Gastrocnemius medialis (tissue), 4 donors: ENCODE measurements around the gene SPACA6. TPM values are rescaled to one million over a fixed set of nuclear protein-coding genes. Genes with fewer than 3 reads are reported as not detected.

Experiments used
- ATAC-seq, 2 donors: fragments of 150-250 bp; one replicate each; pipeline ENCODE4 v1.9.1; 2016
- DNase-seq, 2 donors: peaks; one replicate each; pipeline ENCODE4 v3.0.0-alpha.2; 2019
- H3K27ac ChIP-seq, 4 donors: fragments of 200-600 bp; sonication (generic); 1 replicate in 1 of 4; 2 replicates in 3 of 4; pipeline ENCODE4 v1.5.1; 2016 to 2018; ENCODE audit warnings: mild to moderate bottlenecking in 2 of 4, moderate library complexity in 1 of 4
- H3K27me3 ChIP-seq, 3 donors: fragments of 200-600 bp; sonication (generic) in 2 of 3; 1 replicate in 1 of 3; 2 replicates in 2 of 3; pipeline versions ENCODE4 v1.5.1 to v1.6.0; 2016 to 2019; ENCODE audit warnings: mild to moderate bottlenecking in 1 of 3, moderate library complexity in 1 of 3
- H3K36me3 ChIP-seq, 2 donors: fragments of 200-600 bp; sonication (generic) in 1 of 2; one replicate each; pipeline ENCODE4 v1.5.1; 2017 to 2018
- H3K4me1 ChIP-seq, 2 donors: fragments of 200-600 bp; sonication (generic) in 1 of 2; one replicate each; pipeline ENCODE4 v1.5.1; 2016 to 2017; ENCODE audit warnings: mild to moderate bottlenecking in 2 of 2
- H3K4me3 ChIP-seq, 4 donors: fragments of 200-600 bp; sonication (generic) in 3 of 4; 1 replicate in 1 of 4; 2 replicates in 3 of 4; pipeline ENCODE4 v1.5.1; 2016 to 2019; ENCODE audit warnings: mild to moderate bottlenecking in 2 of 4
- H3K9me3 ChIP-seq, 3 donors: fragments of 200-600 bp; sonication (generic) in 2 of 3; 1 replicate in 1 of 3; 2 replicates in 2 of 3; pipeline ENCODE4 v1.5.1; 2016 to 2019
- POLR2A ChIP-seq, 2 donors: fragments of 450-650 bp; IDR thresholded peaks; one replicate each; pipeline ENCODE4 v1.6.1; 2017; ENCODE audit warnings: antibody characterized with exemption in 2 of 2, mild to moderate bottlenecking in 2 of 2, moderate library complexity in 2 of 2
- in situ Hi-C, 4 donors: fragments of 200-750 bp; cut with MboI; loops; one replicate each; pipeline versions ENCODE4 v1.15.0 to v1.8.0; 2017; ENCODE audit warnings: low sequenced_read_pairs in 4 of 4
- intact Hi-C: fragments of 100-400 bp; cut with DNase I; formaldehyde crosslinking; loops from one replicate; pipeline ENCODE4 v1.15.1; 2023; ENCODE audit warnings: low total_unique reads
- total RNA-seq, 4 donors: library from RNA; depleted of rRNA; stranded (reverse); fragments of >200 nt; gene quantifications; one replicate each; pipeline versions ENCODE4 v1.1.0 to v1.2.3, GENCODE V29; 2016
- TF ChIP-seq, protein P1 (sequence below), 5 experiments: fragments of 450-650 bp in 3 of 5; fragments of 200-600 bp in 2 of 5; sonication (generic) in 2 of 5; IDR thresholded peaks in 4 of 5; conservative IDR thresholded peaks in 1 of 5; 1 replicate in 4 of 5; 2 replicates in 1 of 5; pipeline ENCODE4 v1.5.1; 2016 to 2019; ENCODE audit warnings: antibody characterized with exemption in 5 of 5, mild to moderate bottlenecking in 3 of 5, moderate library complexity in 3 of 5

SPACA6 gene
- total RNA-seq, 4 donors from 2014 or later: 0.64 to 0.94 (median 0.71) TPM; not detected in 1

DNA sequence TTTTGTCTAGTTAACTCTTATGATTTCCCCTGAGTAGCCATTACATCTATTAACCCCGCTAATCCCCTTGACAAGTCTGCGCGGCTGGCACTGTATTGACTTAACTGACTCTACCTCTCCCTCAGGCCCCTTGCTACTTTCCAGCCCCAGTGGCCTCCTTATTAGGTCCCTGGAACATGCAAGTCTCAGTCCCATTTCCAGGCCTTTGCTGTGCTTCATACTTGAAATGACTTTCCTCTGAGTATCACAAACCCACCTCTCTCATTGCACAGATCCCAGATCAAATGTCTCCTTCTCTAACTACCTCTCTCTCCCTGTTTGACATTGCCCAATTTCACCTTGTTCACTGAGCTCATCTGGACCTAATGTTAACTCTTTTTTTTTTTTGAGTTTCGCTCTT lies 13.2 kb downstream of the SPACA6 start:
- TF ChIP-seq POLR2A (IDR thresholded peaks at IDR 0.05): no peak
- TF ChIP-seq, protein P1, sequence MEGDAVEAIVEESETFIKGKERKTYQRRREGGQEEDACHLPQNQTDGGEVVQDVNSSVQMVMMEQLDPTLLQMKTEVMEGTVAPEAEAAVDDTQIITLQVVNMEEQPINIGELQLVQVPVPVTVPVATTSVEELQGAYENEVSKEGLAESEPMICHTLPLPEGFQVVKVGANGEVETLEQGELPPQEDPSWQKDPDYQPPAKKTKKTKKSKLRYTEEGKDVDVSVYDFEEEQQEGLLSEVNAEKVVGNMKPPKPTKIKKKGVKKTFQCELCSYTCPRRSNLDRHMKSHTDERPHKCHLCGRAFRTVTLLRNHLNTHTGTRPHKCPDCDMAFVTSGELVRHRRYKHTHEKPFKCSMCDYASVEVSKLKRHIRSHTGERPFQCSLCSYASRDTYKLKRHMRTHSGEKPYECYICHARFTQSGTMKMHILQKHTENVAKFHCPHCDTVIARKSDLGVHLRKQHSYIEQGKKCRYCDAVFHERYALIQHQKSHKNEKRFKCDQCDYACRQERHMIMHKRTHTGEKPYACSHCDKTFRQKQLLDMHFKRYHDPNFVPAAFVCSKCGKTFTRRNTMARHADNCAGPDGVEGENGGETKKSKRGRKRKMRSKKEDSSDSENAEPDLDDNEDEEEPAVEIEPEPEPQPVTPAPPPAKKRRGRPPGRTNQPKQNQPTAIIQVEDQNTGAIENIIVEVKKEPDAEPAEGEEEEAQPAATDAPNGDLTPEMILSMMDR (IDR thresholded peaks at IDR 0.05 in 4 of 5, conservative IDR thresholded peaks at IDR 0.05 in 1 of 5): no peak
- intact Hi-C loops: loop anchor here (10.0 kb wide), 1 partner anchor 319 kb away; the partner anchor contains the start of gene ZNF614
- ATAC-seq: no peak

DNA sequence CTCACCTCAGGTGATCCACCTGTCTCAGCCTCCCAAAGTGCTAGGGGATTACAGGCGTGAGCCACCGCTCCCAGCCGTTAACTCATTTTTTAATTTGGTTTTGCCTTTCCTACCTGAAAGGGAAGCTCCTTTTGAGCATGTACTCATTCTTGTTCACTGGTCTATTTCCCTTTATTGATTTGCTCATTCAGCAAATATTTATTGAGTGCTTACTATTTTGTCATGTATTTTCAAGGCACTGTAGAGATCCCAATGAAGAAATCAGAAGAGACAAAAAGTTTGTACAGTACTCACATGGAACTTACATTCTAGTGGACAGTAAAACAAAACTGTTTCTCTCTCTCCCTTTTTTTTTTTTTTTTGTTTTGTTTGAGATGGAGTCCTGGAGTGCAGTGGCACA lies 13.8 kb downstream of the SPACA6 start:
- Histone ChIP-seq H3K9me3 (no peaks in the 10 kb centered on the region), H3K4me3 (no peak overlapping the region), H3K27me3 (no peaks in the 10 kb centered on the region), H3K27ac (no peak overlapping the region), H3K4me1 (peaks cover 9 to 11% of the 10 kb centered on the region in 2 donors), H3K36me3 (no peaks in the 10 kb centered on the region)
- in situ Hi-C loops (no loop called here), intact Hi-C loops (loop anchor here (10.0 kb wide), 1 partner anchor 318 kb away; the partner anchor contains the start of gene ZNF614)
- ATAC-seq: no peak
- TF ChIP-seq, protein P1 (IDR thresholded peaks at IDR 0.05 in 4 of 5, conservative IDR thresholded peaks at IDR 0.05 in 1 of 5): no peak
- TF ChIP-seq POLR2A (IDR thresholded peaks at IDR 0.05): no peak
- no peak for DNase-seq

More for the DNA sequence above, 13.2 kb downstream of the SPACA6 start:
- no peaks in the 10 kb centered on the region for H3K27me3 ChIP-seq
- H3K36me3 ChIP-seq: no peaks in the 10 kb centered on the region
- H3K4me3 ChIP-seq: no peak overlapping the region
- no peak overlapping the region for H3K27ac ChIP-seq
- in situ Hi-C loops: no loop called here
- peaks cover 9 to 11% of the 10 kb centered on the region in 2 donors for H3K4me1 ChIP-seq
- no peak for DNase-seq
- no peaks in the 10 kb centered on the region for H3K9me3 ChIP-seq

DNA sequence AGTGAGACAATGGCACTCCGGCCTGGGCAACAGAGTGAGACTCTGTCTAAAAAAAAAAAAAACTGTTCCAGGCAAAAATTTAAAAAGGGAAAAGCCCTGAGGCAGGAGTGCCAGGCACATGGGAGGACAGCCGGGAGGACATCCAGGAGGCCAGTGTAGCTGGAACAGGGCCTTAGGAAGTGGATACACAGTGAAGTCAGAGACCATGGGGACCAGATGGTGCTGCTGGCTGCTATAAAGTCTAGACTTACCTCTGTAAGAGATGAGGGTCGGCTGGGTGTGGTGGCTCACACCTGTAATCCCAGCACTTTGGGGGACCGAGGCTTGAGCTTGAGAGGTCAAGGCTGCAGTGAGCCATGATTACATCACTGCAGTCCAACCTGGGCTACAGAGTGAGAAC lies 15.7 kb downstream of the SPACA6 start:
- no peak for DNase-seq
- ATAC-seq: no peak
- in situ Hi-C loops (no loop called here), intact Hi-C loops (loop anchor here (10.0 kb wide), 1 partner anchor 316 kb away; the partner anchor contains the start of gene ZNF614)
- H3K27me3 ChIP-seq: no peaks in the 10 kb centered on the region
- H3K4me3 ChIP-seq: no peak overlapping the region
- H3K4me1 ChIP-seq: peaks cover 7 to 9% of the 10 kb centered on the region in 2 donors
- H3K36me3 ChIP-seq: no peaks in the 10 kb centered on the region
- TF ChIP-seq, protein P1 (IDR thresholded peaks at IDR 0.05 in 4 of 5, conservative IDR thresholded peaks at IDR 0.05 in 1 of 5): no peak
- no peak for TF ChIP-seq POLR2A (IDR thresholded peaks at IDR 0.05)
- H3K9me3 ChIP-seq: no peaks in the 10 kb centered on the region
- no peak overlapping the region for H3K27ac ChIP-seq

DNA sequence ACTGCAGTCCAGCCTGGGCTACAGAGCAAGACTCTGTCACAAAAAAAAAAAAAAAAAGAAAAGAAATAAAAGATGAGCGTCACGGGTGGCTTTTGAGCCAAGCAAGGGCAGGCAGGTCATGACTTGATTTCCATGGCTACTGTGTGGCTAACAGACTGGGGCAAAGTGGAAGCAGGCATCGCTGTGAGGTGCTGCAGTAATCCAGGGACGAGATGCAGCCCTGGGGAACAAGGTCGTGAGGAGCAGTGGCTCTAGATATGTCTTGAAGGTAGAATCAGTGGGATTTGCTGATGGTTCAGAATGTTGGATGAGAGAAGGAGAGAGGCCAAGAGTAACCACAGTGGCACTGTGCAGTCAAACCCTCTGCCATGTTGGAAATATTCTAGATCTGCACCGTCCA lies 16.4 kb downstream of the SPACA6 start:
- intact Hi-C loops (loop anchor here (10.0 kb wide), 1 partner anchor 315 kb away; the partner anchor contains the start of gene ZNF614), in situ Hi-C loops (no loop called here)
- Histone ChIP-seq H3K4me3 (no peak overlapping the region), H3K9me3 (no peaks in the 10 kb centered on the region), H3K27ac (no peak overlapping the region), H3K4me1 (peaks cover 7% of the 10 kb centered on the region in 2 donors), H3K27me3 (no peaks in the 10 kb centered on the region), H3K36me3 (no peaks in the 10 kb centered on the region)
- ATAC-seq (no peak), DNase-seq (no peak)
- no peak for TF ChIP-seq POLR2A (IDR thresholded peaks at IDR 0.05)
- TF ChIP-seq, protein P1 (IDR thresholded peaks at IDR 0.05 in 4 of 5, conservative IDR thresholded peaks at IDR 0.05 in 1 of 5): no peak

DNA sequence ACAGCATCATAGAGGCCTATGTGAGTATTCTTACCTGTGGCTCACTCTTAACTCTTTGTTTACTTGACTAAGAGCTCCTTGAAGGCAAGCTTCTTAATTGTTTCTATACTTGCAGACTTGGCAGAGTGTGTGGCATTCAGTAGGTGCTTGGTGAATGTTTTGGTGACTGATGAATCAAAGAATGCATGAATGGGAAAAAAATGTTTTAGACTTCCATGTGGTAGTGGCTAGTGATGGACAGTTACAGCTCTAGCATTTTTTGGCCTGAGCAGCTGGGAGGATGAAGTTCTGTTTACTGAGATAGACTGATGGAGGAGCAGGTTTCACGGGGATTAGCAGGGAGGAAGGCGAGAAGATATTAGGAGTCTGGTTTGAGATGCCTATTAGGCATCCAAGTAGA lies 17.0 kb downstream of the SPACA6 start:
- ATAC-seq (no peak), DNase-seq (no peak)
- in situ Hi-C loops: no loop called here
- H3K27ac ChIP-seq: no peak overlapping the region
- H3K36me3 ChIP-seq: no peaks in the 10 kb centered on the region
- H3K9me3 ChIP-seq: no peaks in the 10 kb centered on the region
- intact Hi-C loops: no loop called here
- no peaks in the 10 kb centered on the region for H3K27me3 ChIP-seq
- TF ChIP-seq POLR2A (IDR thresholded peaks at IDR 0.05): no peak
- TF ChIP-seq, protein P1 (IDR thresholded peaks at IDR 0.05 in 4 of 5, conservative IDR thresholded peaks at IDR 0.05 in 1 of 5): no peak
- no peak overlapping the region for H3K4me3 ChIP-seq
- peaks cover 1 to 2% of the 10 kb centered on the region in 2 donors for H3K4me1 ChIP-seq
